CD14-positive monocyte (primary cell): ENCODE measurements around the gene ZNF622. TPM values are rescaled to one million over a fixed set of nuclear protein-coding genes. Genes with fewer than 3 reads are reported as not detected.

Experiments used
- DNase-seq, 3 donors: peaks; one replicate each; pipeline ENCODE4 v3.0.0-alpha.2; 2011 to 2022
- H2AFZ ChIP-seq: 2 replicates; pipeline ENCODE4 v1.6.0; 2012; ENCODE audit warnings: mild to moderate bottlenecking, low read depth, low read length, inconsistent platforms; ENCODE audit not compliant: insufficient read depth, poor library complexity, severe bottlenecking
- H3K27ac ChIP-seq, 2 donors: 1 replicate in 1 of 2; 2 replicates in 1 of 2; pipeline ENCODE4 v1.5.1; 2012 to 2013; ENCODE audit warnings: low read length in 2 of 2, control low read depth in 1 of 2, inconsistent platforms in 1 of 2, low read depth in 1 of 2, mild to moderate bottlenecking in 1 of 2
- H3K27me3 ChIP-seq, 2 donors: one replicate each; pipeline versions ENCODE4 v1.6.0 to v1.6.1; 2011 to 2013; ENCODE audit warnings: low read length in 2 of 2; ENCODE audit not compliant: control insufficient read depth in 2 of 2, insufficient read depth in 2 of 2
- H3K36me3 ChIP-seq, 2 donors: replicated peaks in 1 of 2; 1 replicate in 1 of 2; 2 replicates in 1 of 2; pipeline versions ENCODE4 v1.5.1 to v1.6.1; 2012 to 2013; ENCODE audit warnings: low read length in 2 of 2, control low read depth in 1 of 2, inconsistent platforms in 1 of 2, mild to moderate bottlenecking in 1 of 2; ENCODE audit not compliant: insufficient read depth in 2 of 2, control insufficient read depth in 1 of 2
- H3K4me1 ChIP-seq, 2 donors: 1 replicate in 1 of 2; 2 replicates in 1 of 2; pipeline versions ENCODE4 v1.5.1 to v1.6.1; 2012 to 2013; ENCODE audit warnings: low read length in 2 of 2, control low read depth in 1 of 2, inconsistent platforms in 1 of 2, mild to moderate bottlenecking in 1 of 2, moderate library complexity in 1 of 2; ENCODE audit not compliant: insufficient read depth in 2 of 2, control insufficient read depth in 1 of 2
- H3K4me2 ChIP-seq: replicated peaks from 2 replicates; pipeline ENCODE3; 2012; ENCODE audit warnings: low read length, moderate library complexity, mild to moderate bottlenecking; ENCODE audit not compliant: poor library complexity, severe bottlenecking; ENCODE audit errors: extremely low read depth
- H3K4me3 ChIP-seq, 3 experiments: fragments of 200-600 bp in 1 of 3; sonication (generic) in 1 of 3; replicated peaks in 1 of 3; 1 replicate in 2 of 3; 2 replicates in 1 of 3; pipeline ENCODE4 v1.5.1; 2011 to 2013; ENCODE audit warnings: low read length in 3 of 3, mild to moderate bottlenecking in 3 of 3, control low read depth in 2 of 3, low read depth in 2 of 3, inconsistent platforms in 1 of 3, moderate library complexity in 1 of 3
- H3K79me2 ChIP-seq: 2 replicates; pipeline ENCODE4 v1.6.0; 2012; ENCODE audit warnings: mild to moderate bottlenecking, control low read depth, inconsistent platforms, low read length, moderate library complexity; ENCODE audit not compliant: insufficient read depth
- H3K9ac ChIP-seq: 2 replicates; pipeline ENCODE4 v1.6.0; 2017; ENCODE audit warnings: low read length, mild to moderate bottlenecking; ENCODE audit not compliant: insufficient read depth, poor library complexity, severe bottlenecking
- H3K9me3 ChIP-seq, 2 donors: replicated peaks in 1 of 2; 1 replicate in 1 of 2; 2 replicates in 1 of 2; pipeline versions ENCODE4 v1.5.1 to v1.6.1; 2012 to 2013; ENCODE audit warnings: low read length in 2 of 2, control low read depth in 1 of 2; ENCODE audit not compliant: control insufficient read depth in 1 of 2, insufficient read depth in 1 of 2
- H4K20me1 ChIP-seq: 2 replicates; pipeline ENCODE4 v1.6.0; 2012; ENCODE audit warnings: mild to moderate bottlenecking, low read length, control low read depth, moderate library complexity; ENCODE audit not compliant: insufficient read depth
- H3K27ac Mint-ChIP-seq, 7 donors: one replicate each; pipeline ENCODE4 v1.8.0; 2020; ENCODE audit warnings: mild to moderate bottlenecking in 7 of 7, mixed read lengths in 7 of 7, moderate library complexity in 6 of 7, inconsistent platforms in 2 of 7
- H3K27me3 Mint-ChIP-seq, 3 donors: one replicate each; pipeline ENCODE4 v1.8.0; 2021 to 2022; ENCODE audit warnings: low read depth in 3 of 3, mild to moderate bottlenecking in 3 of 3, mixed read lengths in 3 of 3, moderate library complexity in 3 of 3, inconsistent platforms in 1 of 3
- H3K36me3 Mint-ChIP-seq, 2 donors: one replicate each; pipeline ENCODE4 v1.8.0; 2020; ENCODE audit warnings: mixed read lengths in 2 of 2, inconsistent platforms in 1 of 2, mild to moderate bottlenecking in 1 of 2
- H3K4me1 Mint-ChIP-seq: one replicate; pipeline ENCODE4 v1.8.0; 2020; ENCODE audit warnings: mild to moderate bottlenecking, mixed read lengths
- H3K4me3 Mint-ChIP-seq, 2 donors: one replicate each; pipeline ENCODE4 v1.8.0; 2020; ENCODE audit warnings: mild to moderate bottlenecking in 2 of 2, mixed read lengths in 2 of 2, moderate library complexity in 1 of 2
- H3K9me3 Mint-ChIP-seq, 7 donors: one replicate each; pipeline ENCODE4 v1.8.0; 2020 to 2022; ENCODE audit warnings: mixed read lengths in 7 of 7, mild to moderate bottlenecking in 6 of 7, moderate library complexity in 6 of 7, inconsistent platforms in 2 of 7
- WGBS: methylation state at CpG from one replicate; pipeline ENCODE4 v1.1.5; 2013; ENCODE audit warnings: missing lambda C conversion rate; ENCODE audit not compliant: insufficient coverage; 5-methylcytosine and 5-hydroxymethylcytosine counted together
- intact Hi-C, 2 donors: fragments of 100-400 bp; cut with micrococcal nuclease; formaldehyde crosslinking; loops; one replicate each; pipeline versions ENCODE4 v1.15.0 to v1.15.1; 2023
- polyA plus RNA-seq, 3 donors: library from polyadenylated mRNA; depleted of rRNA in 1 of 3; unstranded in 2 of 3; stranded (reverse) in 1 of 3; fragments of 300-500 nt in 2 of 3; fragments of >200 nt in 1 of 3; fragmentation: Illumina TruSeq in 2 of 3; gene quantifications; 1 replicate in 2 of 3; 2 replicates in 1 of 3; pipeline ENCODE4 v1.2.3, GENCODE V29; 2012 to 2021
- TF ChIP-seq, protein P1 (sequence below): fragments of 200-600 bp; IDR thresholded peaks from one replicate; pipeline ENCODE4 v1.8.0; 2022; ENCODE audit warnings: antibody characterized with exemption, mild to moderate bottlenecking

ZNF622 gene
- polyA plus RNA-seq, 3 donors: 6.1 to 30.1 (median 25.8) TPM

GRCh38 chr5:16418471-16418922 lies 47.1 kb downstream of the ZNF622 start:
- peaks cover 0 to 5% (median 3%) of the 10 kb centered on the region in 7 donors for H3K9me3 Mint-ChIP-seq
- Histone ChIP-seq H4K20me1 (no peaks in the 10 kb centered on the region), H3K9ac (no peak overlapping the region), H2AFZ (no peak overlapping the region), H3K36me3 (no peaks in the 10 kb centered on the region), H3K4me1 (no peaks in the 10 kb centered on the region), H3K79me2 (no peaks in the 10 kb centered on the region), H3K27me3 (no peaks in the 10 kb centered on the region), H3K4me3 (no peak overlapping the region), H3K27ac (no peak overlapping the region), H3K9me3 (no peaks in the 10 kb centered on the region), H3K4me2 (no peak overlapping the region)
- no peaks in the 10 kb centered on the region for H3K36me3 Mint-ChIP-seq
- intact Hi-C loops: no loop called here
- no peak overlapping the region for H3K27ac Mint-ChIP-seq
- no peaks in the 10 kb centered on the region for H3K4me1 Mint-ChIP-seq
- H3K4me3 Mint-ChIP-seq: no peak overlapping the region
- TF ChIP-seq, protein P1, sequence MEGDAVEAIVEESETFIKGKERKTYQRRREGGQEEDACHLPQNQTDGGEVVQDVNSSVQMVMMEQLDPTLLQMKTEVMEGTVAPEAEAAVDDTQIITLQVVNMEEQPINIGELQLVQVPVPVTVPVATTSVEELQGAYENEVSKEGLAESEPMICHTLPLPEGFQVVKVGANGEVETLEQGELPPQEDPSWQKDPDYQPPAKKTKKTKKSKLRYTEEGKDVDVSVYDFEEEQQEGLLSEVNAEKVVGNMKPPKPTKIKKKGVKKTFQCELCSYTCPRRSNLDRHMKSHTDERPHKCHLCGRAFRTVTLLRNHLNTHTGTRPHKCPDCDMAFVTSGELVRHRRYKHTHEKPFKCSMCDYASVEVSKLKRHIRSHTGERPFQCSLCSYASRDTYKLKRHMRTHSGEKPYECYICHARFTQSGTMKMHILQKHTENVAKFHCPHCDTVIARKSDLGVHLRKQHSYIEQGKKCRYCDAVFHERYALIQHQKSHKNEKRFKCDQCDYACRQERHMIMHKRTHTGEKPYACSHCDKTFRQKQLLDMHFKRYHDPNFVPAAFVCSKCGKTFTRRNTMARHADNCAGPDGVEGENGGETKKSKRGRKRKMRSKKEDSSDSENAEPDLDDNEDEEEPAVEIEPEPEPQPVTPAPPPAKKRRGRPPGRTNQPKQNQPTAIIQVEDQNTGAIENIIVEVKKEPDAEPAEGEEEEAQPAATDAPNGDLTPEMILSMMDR: no peak
- peaks cover 7 to 15% (median 7%) of the 10 kb centered on the region in 3 donors for H3K27me3 Mint-ChIP-seq
- DNase-seq: no peak
- WGBS: 60% methylated on average over 1 of the region's 4 CpGs

- Histone ChIP-seq H3K27me3 (no peaks in the 10 kb centered on the region), H3K4me2 (no peak overlapping the region), H3K9me3 (no peaks in the 10 kb centered on the region), H4K20me1 (no peaks in the 10 kb centered on the region), H3K4me3 (no peak overlapping the region), H3K36me3 (no peaks in the 10 kb centered on the region), H3K4me1 (no peaks in the 10 kb centered on the region), H3K79me2 (no peaks in the 10 kb centered on the region), H2AFZ (no peak overlapping the region), H3K9ac (no peak overlapping the region), H3K27ac (no peak overlapping the region)
- Mint-ChIP-seq H3K4me3 (no peak overlapping the region), H3K36me3 (no peaks in the 10 kb centered on the region), H3K4me1 (no peaks in the 10 kb centered on the region), H3K27ac (no peak overlapping the region), H3K27me3 (peaks cover 5 to 13% (median 7%) of the 10 kb centered on the region in 3 donors), H3K9me3 (peaks cover 0 to 5% (median 0%) of the 10 kb centered on the region in 7 donors)
- intact Hi-C loops: no loop called here
- 93% methylated on average over 5 of the region's 6 CpGs for WGBS
- DNase-seq: no peak
- TF ChIP-seq, protein P1: no peak
Observed at GRCh38 chr5:16417398-16418074, 48.1 kb downstream of the ZNF622 start.
